H1 (cell line): ENCODE data around the gene KCNIP2. TPM values are rescaled to one million over a fixed set of nuclear protein-coding genes. Genes with fewer than 3 reads are reported as not detected.

Source experiments
- CTCF ChIA-PET: fragments of 300-600 bp; sonication (Branson Sonifier 250); formaldehyde crosslinking; loops from one replicate; lab custom pipeline; 2021; ENCODE audit not compliant: partially characterized antibody; lab: Charles Lee
- POLR2A ChIA-PET: fragments of 300-600 bp; sonication (Branson Sonifier 250); formaldehyde crosslinking; loops from one replicate; lab custom pipeline; 2021; ENCODE audit warnings: inconsistent platforms; ENCODE audit not compliant: partially characterized antibody; lab: Charles Lee
- DNase-seq, 2 experiments: peaks; one replicate each; pipeline versions ENCODE4 v3.0.0 to v3.0.0-alpha.2; 2010 to 2022; ENCODE audit warnings: low spot score in 2 of 2, low read depth in 1 of 2, mixed read lengths in 1 of 2
- FAIRE-seq: peaks from 2 replicates; lab custom pipeline; 2011; peaks lifted over from hg19 to GRCh38; lab: Jason Lieb, UNC
- H2AFZ ChIP-seq: 2 replicates; pipeline ENCODE4 v1.8.1; 2012; ENCODE audit warnings: low read length, inconsistent platforms
- H2AK5ac ChIP-seq: 2 replicates; pipeline ENCODE4 v1.6.1; 2013; ENCODE audit warnings: low read depth, low read length
- H2BK120ac ChIP-seq: replicated peaks from 2 replicates; pipeline ENCODE3; 2013; ENCODE audit warnings: low read depth, low read length, inconsistent platforms
- H2BK12ac ChIP-seq: 2 replicates; pipeline ENCODE4 v1.6.1; 2013; ENCODE audit warnings: low read depth, low read length
- H2BK15ac ChIP-seq: 2 replicates; pipeline ENCODE4 v1.6.1; 2013; ENCODE audit warnings: low read length
- H2BK20ac ChIP-seq: 2 replicates; pipeline ENCODE4 v1.6.1; 2013; ENCODE audit warnings: low read length
- H2BK5ac ChIP-seq: 2 replicates; pipeline ENCODE4 v1.6.1; 2013; ENCODE audit warnings: low read depth, low read length
- H3K14ac ChIP-seq: 2 replicates; pipeline ENCODE4 v1.6.1; 2013; ENCODE audit warnings: inconsistent platforms; ENCODE audit not compliant: insufficient read length
- H3K18ac ChIP-seq: 2 replicates; pipeline ENCODE4 v1.6.1; 2013; ENCODE audit warnings: low read length; ENCODE audit errors: extremely low read depth
- H3K23ac ChIP-seq: 2 replicates; pipeline ENCODE4 v1.6.1; 2013; ENCODE audit warnings: inconsistent platforms; ENCODE audit not compliant: insufficient read length
- H3K23me2 ChIP-seq: 2 replicates; pipeline ENCODE4 v1.6.1; 2013; ENCODE audit warnings: low read depth, low read length
- H3K27ac ChIP-seq: 2 replicates; pipeline ENCODE4 v1.6.1; 2011; ENCODE audit warnings: low read depth, low read length, inconsistent platforms
- H3K27me3 ChIP-seq, 4 experiments: replicated peaks in 1 of 4; 1 replicate in 1 of 4; 2 replicates in 3 of 4; pipeline versions ENCODE4 v1.6.1 to v1.8.1; 2011 to 2013; ENCODE audit warnings: low read length in 3 of 4, mild to moderate bottlenecking in 3 of 4, inconsistent platforms in 2 of 4, mixed read lengths in 2 of 4, moderate library complexity in 1 of 4; ENCODE audit not compliant: control insufficient read depth in 3 of 4, insufficient read depth in 3 of 4; ENCODE audit errors: extremely low read depth in 1 of 4
- H3K36me3 ChIP-seq, 4 experiments: 2 replicates each; pipeline versions ENCODE4 v1.6.1 to v1.8.1; 2011 to 2013; ENCODE audit warnings: mild to moderate bottlenecking in 4 of 4, low read length in 3 of 4, moderate library complexity in 2 of 4, control low read depth in 1 of 4, inconsistent platforms in 1 of 4; ENCODE audit not compliant: insufficient read depth in 4 of 4, control insufficient read depth in 2 of 4
- H3K4ac ChIP-seq: replicated peaks from 2 replicates; pipeline ENCODE3; 2013; ENCODE audit warnings: low read length, low read depth, mixed read lengths, inconsistent platforms; ENCODE audit not compliant: insufficient read length
- H3K4me1 ChIP-seq, 4 experiments: replicated peaks in 1 of 4; 1 replicate in 1 of 4; 2 replicates in 3 of 4; pipeline versions ENCODE4 v1.6.1 to v1.8.1; 2011 to 2013; ENCODE audit warnings: low read length in 3 of 4, inconsistent platforms in 2 of 4, mixed read lengths in 1 of 4; ENCODE audit not compliant: insufficient read depth in 4 of 4, control insufficient read depth in 3 of 4
- H3K4me2 ChIP-seq, 2 experiments: 2 replicates each; pipeline versions ENCODE4 v1.6.1 to v1.8.1; 2011 to 2013; ENCODE audit warnings: low read depth in 2 of 2, low read length in 2 of 2, control low read depth in 1 of 2, inconsistent platforms in 1 of 2, mild to moderate bottlenecking in 1 of 2; ENCODE audit not compliant: insufficient read depth in 1 of 2
- H3K4me3 ChIP-seq, 4 experiments: fragments of 200-600, 300-600 bp in 1 of 4; sonication (generic), shearing (Covaris generic), sonication (Bioruptor Twin) in 1 of 4; 2 replicates each; pipeline versions ENCODE4 v1.5.1 to v1.8.1; 2011 to 2016; ENCODE audit warnings: low read length in 4 of 4, low read depth in 3 of 4, control low read depth in 2 of 4, inconsistent platforms in 2 of 4, mild to moderate bottlenecking in 2 of 4, mixed read lengths in 1 of 4, moderate library complexity in 1 of 4; ENCODE audit not compliant: insufficient read depth in 2 of 4; ENCODE audit errors: extremely low read depth in 1 of 4
- H3K56ac ChIP-seq: replicated peaks from 2 replicates; pipeline ENCODE3; 2013; ENCODE audit warnings: low read depth, mild to moderate bottlenecking, mixed read lengths, low read length, inconsistent platforms; ENCODE audit not compliant: insufficient read length
- H3K79me1 ChIP-seq: 2 replicates; pipeline ENCODE4 v1.6.1; 2013; ENCODE audit warnings: low read depth, low read length, control low read depth
- H3K79me2 ChIP-seq, 2 experiments: 2 replicates each; pipeline versions ENCODE4 v1.6.1 to v1.8.1; 2012 to 2013; ENCODE audit warnings: low read length in 2 of 2, mild to moderate bottlenecking in 2 of 2, inconsistent platforms in 1 of 2; ENCODE audit not compliant: insufficient read depth in 2 of 2, control insufficient read depth in 1 of 2
- H3K9ac ChIP-seq, 4 experiments: replicated peaks in 1 of 4; 1 replicate in 1 of 4; 2 replicates in 3 of 4; pipeline versions ENCODE4 v1.6.1 to v1.8.1; 2011 to 2013; ENCODE audit warnings: low read depth in 3 of 4, low read length in 3 of 4, control low read depth in 2 of 4, mild to moderate bottlenecking in 2 of 4, moderate library complexity in 2 of 4, inconsistent platforms in 1 of 4; ENCODE audit errors: extremely low read depth in 1 of 4
- H3K9me3 ChIP-seq, 2 experiments: 2 replicates each; pipeline versions ENCODE4 v1.6.1 to v1.8.1; 2012 to 2013; ENCODE audit warnings: mild to moderate bottlenecking in 2 of 2, moderate library complexity in 2 of 2, control low read depth in 1 of 2, inconsistent platforms in 1 of 2, low read depth in 1 of 2, low read length in 1 of 2, mixed read lengths in 1 of 2; ENCODE audit not compliant: insufficient read depth in 2 of 2
- H4K20me1 ChIP-seq, 2 experiments: replicated peaks in 1 of 2; 2 replicates each; pipeline versions ENCODE3 to v1.8.1; 2011 to 2013; ENCODE audit warnings: inconsistent platforms in 2 of 2, low read length in 2 of 2, mild to moderate bottlenecking in 1 of 2; ENCODE audit not compliant: insufficient read depth in 2 of 2, control insufficient read depth in 1 of 2
- H4K5ac ChIP-seq: 2 replicates; pipeline ENCODE4 v1.6.1; 2013; ENCODE audit warnings: low read length, low read depth, mixed read lengths, inconsistent platforms; ENCODE audit not compliant: insufficient read length
- H4K8ac ChIP-seq: 2 replicates; pipeline ENCODE4 v1.8.0; 2013; ENCODE audit warnings: mild to moderate bottlenecking, moderate library complexity, low read length, inconsistent platforms; ENCODE audit not compliant: insufficient read depth; ENCODE audit errors: extremely low read depth
- H4K91ac ChIP-seq: replicated peaks from 2 replicates; pipeline ENCODE3; 2013; ENCODE audit warnings: low read length, mixed read lengths, inconsistent platforms; ENCODE audit not compliant: insufficient read length
- ASH2L ChIP-seq: fragments of 200-600, 300-600 bp; sonication (generic); IDR thresholded peaks from one replicate; pipeline ENCODE4 v1.7.1; 2017; ENCODE audit warnings: low read length
- CBX8 ChIP-seq: fragments of 300-800, 300-1000 bp; sonication (generic); IDR thresholded peaks from 2 replicates; pipeline ENCODE4 v1.7.1; 2016; ENCODE audit warnings: low read depth, low read length, borderline replicate concordance
- E2F6 ChIP-seq: IDR thresholded peaks from 2 replicates; pipeline ENCODE4 v1.6.1; 2012; ENCODE audit warnings: inconsistent platforms
- GABPA ChIP-seq: IDR thresholded peaks from 2 replicates; pipeline ENCODE4 v1.6.1; 2011; ENCODE audit warnings: mild to moderate bottlenecking, low read length, moderate library complexity, borderline replicate concordance; ENCODE audit not compliant: insufficient read depth
- RAD21 ChIP-seq, 2 experiments: IDR thresholded peaks in 1 of 2; conservative IDR thresholded peaks in 1 of 2; 2 replicates each; pipeline ENCODE4 v1.6.1; 2011; ENCODE audit warnings: low read depth in 2 of 2, low read length in 2 of 2, improper control_type of control experiment in 1 of 2, inconsistent platforms in 1 of 2, mild to moderate bottlenecking in 1 of 2, moderate library complexity in 1 of 2
- RXRA ChIP-seq: IDR thresholded peaks from 2 replicates; pipeline ENCODE4 v1.6.1; 2011; ENCODE audit warnings: low read depth, mild to moderate bottlenecking, low read length, moderate library complexity; ENCODE audit not compliant: insufficient read depth
- SAP30 ChIP-seq: fragments of 300-600 bp; sonication (generic); IDR thresholded peaks from 2 replicates; pipeline ENCODE4 v1.7.1; 2012; ENCODE audit warnings: low read length, moderate library complexity, mild to moderate bottlenecking, inconsistent platforms; ENCODE audit not compliant: insufficient read depth, insufficient replicate concordance
- SP2 ChIP-seq: IDR thresholded peaks from 2 replicates; pipeline ENCODE4 v1.6.1; 2012; ENCODE audit warnings: mild to moderate bottlenecking, low read length, inconsistent platforms
- SRF ChIP-seq: IDR thresholded peaks from 2 replicates; pipeline ENCODE4 v1.6.1; 2011; ENCODE audit warnings: mild to moderate bottlenecking, low read depth, low read length, moderate library complexity
- TEAD4 ChIP-seq: IDR thresholded peaks from 2 replicates; pipeline ENCODE4 v1.6.1; 2012; ENCODE audit warnings: low read depth, low read length, inconsistent platforms, mixed read lengths
- WGBS, 2 experiments: shearing (Covaris generic) in 1 of 2; methylation state at CpG; one replicate each; pipeline versions ENCODE4 v1.1.6 to v1.1.7; 2013 to 2015; ENCODE audit warnings: low lambda C conversion rate in 2 of 2, mixed read lengths in 2 of 2, inconsistent platforms in 1 of 2, low coverage in 1 of 2, missing lambda C conversion rate in 1 of 2; ENCODE audit not compliant: insufficient replicate concordance in 2 of 2, insufficient coverage in 1 of 2, insufficient read length in 1 of 2; ENCODE audit errors: extremely low coverage in 1 of 2, missing lambda C conversion rate in 1 of 2; 5-methylcytosine and 5-hydroxymethylcytosine counted together
- polyA plus RNA-seq, 7 experiments: library from polyadenylated mRNA; depleted of rRNA in 3 of 7; stranded (reverse) in 5 of 7; unstranded in 2 of 7; fragments of >200 nt in 5 of 7; fragments of 200-250 nt in 2 of 7; gene quantifications; 1 replicate in 5 of 7; 2 replicates in 1 of 7; 4 replicates in 1 of 7; pipeline versions ENCODE4 v1.2.1 to v1.2.3, GENCODE V29; 2011 to 2013; ENCODE audit warnings: missing spikeins in 2 of 7, mixed read lengths in 2 of 7
- total RNA-seq: library from RNA; stranded (reverse); fragmentation: NEBNext Ultra II Directional; extraction: Animal tissue kit (Norgen Biotek cat#: 25700); gene quantifications from 2 replicates; pipeline ENCODE4 v1.2.1, GENCODE V29; 2021

The KCNIP2 gene
- total and polyA plus RNA-seq, 2 of the 8 experiments (the other 6 are each of a cell fraction or from before 2014, with no cell fraction given) = 2.7 to 6.0 TPM

- no peak overlapping the region for H3K4ac ChIP-seq
- DNase-seq = no peak
- H3K18ac ChIP-seq = no peak overlapping the region
- no peak overlapping the region for H3K9ac ChIP-seq
- TF ChIP-seq SP2 (no peak), GABPA (no peak), E2F6 (no peak), SRF (no peak), ASH2L (no peak), RAD21 (IDR thresholded peaks at IDR 0.05 in 1 of 2, conservative IDR thresholded peaks at IDR 0.05 in 1 of 2; ENCODE audit: low read depth in 2 of 2, low read length in 2 of 2) (no peak), SAP30 (no peak), RXRA (no peak), TEAD4 (no peak), CBX8 (no peak)
- no peak overlapping the region for H3K14ac ChIP-seq
- H3K4me1 ChIP-seq = peaks cover 0 to 6% (median 3%) of the 10 kb centered on the region in 4 experiments; a peak in 4 of 7 replicates
- H3K56ac ChIP-seq = no peak overlapping the region
- H4K8ac ChIP-seq = no peak overlapping the region
- H4K5ac ChIP-seq = no peak overlapping the region
- no peaks in the 10 kb centered on the region for H3K9me3 ChIP-seq
- no peaks in the 10 kb centered on the region for H3K27me3 ChIP-seq
- no peak overlapping the region for H2BK12ac ChIP-seq
- H4K20me1 ChIP-seq = no peaks in the 10 kb centered on the region
- 88% methylated on average over 3 of the region's 3 CpGs; no CpG with 5 or more reads in 1 of the 2 experiments for WGBS, 2 experiments
- no peaks in the 10 kb centered on the region for H3K79me1 ChIP-seq
- H3K4me2 ChIP-seq = no peak overlapping the region
- H3K23ac ChIP-seq = no peak overlapping the region
- CTCF ChIA-PET = interaction anchor here (0.6 to 2.7 kb wide), 11 partner anchors 10 to 428 kb away, joined by 3 to 11 read pairs (median 4); partner anchors contain the start of gene KCNIP2
- no peaks in the 10 kb centered on the region for H3K36me3 ChIP-seq
- no peak overlapping the region for H3K27ac ChIP-seq
- no peak overlapping the region for H2AFZ ChIP-seq
- H3K79me2 ChIP-seq = no peaks in the 10 kb centered on the region
- no peak for FAIRE-seq
- POLR2A ChIA-PET = no interaction called here
- no peak overlapping the region for H2AK5ac ChIP-seq
- no peak overlapping the region for H2BK5ac ChIP-seq
- H2BK20ac ChIP-seq = no peak overlapping the region
- no peak overlapping the region for H2BK15ac ChIP-seq
- no peak overlapping the region for H3K4me3 ChIP-seq
- no peak overlapping the region for H4K91ac ChIP-seq
- H2BK120ac ChIP-seq = no peak overlapping the region
- H3K23me2 ChIP-seq = no peaks in the 10 kb centered on the region
Observed at GRCh38 chr10:101875068-101875688, 31.6 kb upstream of the KCNIP2 start.
